ENCODE data around the gene ZNF488.

The ZNF488 gene

DNA sequence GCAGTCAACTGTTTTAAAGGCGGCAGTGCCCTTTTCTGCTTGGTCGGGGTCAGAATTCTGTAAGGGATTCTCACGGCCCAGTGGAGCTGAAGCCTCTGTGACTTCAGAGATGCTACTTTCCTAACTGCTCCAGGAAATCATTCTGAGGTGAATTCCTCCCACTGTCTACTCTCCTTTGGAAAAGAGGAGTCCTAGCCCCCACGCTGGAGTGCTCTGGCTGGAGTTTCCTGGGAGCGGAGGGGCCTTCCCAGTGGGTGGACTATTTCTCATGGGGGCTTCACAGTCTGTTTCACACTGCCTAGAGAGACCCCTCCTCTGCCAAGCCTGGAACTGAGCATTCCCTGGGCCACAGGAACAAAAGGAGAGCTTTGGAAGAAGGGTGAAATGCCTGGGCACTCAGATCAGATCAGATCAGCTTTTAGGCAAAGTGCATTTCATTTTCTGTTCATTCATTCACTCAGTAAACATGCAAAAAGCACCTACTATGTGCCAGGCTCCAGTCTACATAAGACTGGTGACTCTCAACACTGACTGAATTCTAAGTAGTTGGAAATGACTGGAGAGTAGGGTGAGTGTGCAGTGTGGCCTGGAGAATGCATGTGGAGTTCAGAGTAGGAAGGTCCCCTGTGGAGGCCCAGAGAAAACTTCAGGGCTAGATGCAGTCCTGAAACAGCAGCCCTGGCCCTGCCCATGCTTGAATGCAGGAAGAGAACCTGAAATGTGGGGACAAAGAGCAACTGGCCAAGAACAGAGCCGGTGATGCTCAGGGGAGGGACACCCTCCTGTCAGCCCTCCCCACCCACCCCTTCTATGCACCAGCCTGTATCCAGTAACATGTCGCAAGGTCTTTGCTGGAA is 12.2 kb downstream of the ZNF488 start:
- H3K4me3 ChIP-seq (ENCODE audit: control insufficient read depth, low read depth, low read length): no peak overlapping the region
- DNase-seq (ENCODE audit: low read depth): no peak
- TF ChIP-seq, protein P1, sequence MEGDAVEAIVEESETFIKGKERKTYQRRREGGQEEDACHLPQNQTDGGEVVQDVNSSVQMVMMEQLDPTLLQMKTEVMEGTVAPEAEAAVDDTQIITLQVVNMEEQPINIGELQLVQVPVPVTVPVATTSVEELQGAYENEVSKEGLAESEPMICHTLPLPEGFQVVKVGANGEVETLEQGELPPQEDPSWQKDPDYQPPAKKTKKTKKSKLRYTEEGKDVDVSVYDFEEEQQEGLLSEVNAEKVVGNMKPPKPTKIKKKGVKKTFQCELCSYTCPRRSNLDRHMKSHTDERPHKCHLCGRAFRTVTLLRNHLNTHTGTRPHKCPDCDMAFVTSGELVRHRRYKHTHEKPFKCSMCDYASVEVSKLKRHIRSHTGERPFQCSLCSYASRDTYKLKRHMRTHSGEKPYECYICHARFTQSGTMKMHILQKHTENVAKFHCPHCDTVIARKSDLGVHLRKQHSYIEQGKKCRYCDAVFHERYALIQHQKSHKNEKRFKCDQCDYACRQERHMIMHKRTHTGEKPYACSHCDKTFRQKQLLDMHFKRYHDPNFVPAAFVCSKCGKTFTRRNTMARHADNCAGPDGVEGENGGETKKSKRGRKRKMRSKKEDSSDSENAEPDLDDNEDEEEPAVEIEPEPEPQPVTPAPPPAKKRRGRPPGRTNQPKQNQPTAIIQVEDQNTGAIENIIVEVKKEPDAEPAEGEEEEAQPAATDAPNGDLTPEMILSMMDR (IDR thresholded peaks at IDR 0.05; ENCODE audit: control insufficient read depth, insufficient read depth, low read depth, low read length, missing control alignments): no peak

DNA sequence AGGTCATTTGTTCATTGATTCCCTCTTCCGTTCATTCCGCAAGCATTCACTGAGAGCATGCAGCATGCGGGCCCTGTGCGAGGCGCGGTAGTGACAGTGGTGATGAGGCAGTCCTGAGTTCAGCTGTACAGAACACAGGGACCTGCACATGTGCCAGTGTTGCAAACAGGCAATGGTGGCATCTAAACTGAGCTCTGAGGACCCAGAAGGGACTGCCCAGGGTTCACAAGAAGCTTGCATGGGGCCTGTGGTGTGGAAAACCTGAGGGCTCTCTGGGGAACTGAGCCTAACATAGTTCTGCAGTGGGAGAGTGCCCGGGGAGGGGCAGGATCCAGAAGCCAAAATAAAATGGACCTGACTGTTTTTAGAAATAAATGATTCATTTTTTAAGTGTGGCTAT is 13.2 kb downstream of the ZNF488 start:
- TF ChIP-seq, protein P1 (IDR thresholded peaks at IDR 0.05; ENCODE audit: control insufficient read depth, insufficient read depth, low read depth, low read length, missing control alignments): no peak
- no peak overlapping the region for H3K4me3 ChIP-seq (ENCODE audit: control insufficient read depth, low read depth, low read length)
- no peak for DNase-seq (ENCODE audit: low read depth)

DNA sequence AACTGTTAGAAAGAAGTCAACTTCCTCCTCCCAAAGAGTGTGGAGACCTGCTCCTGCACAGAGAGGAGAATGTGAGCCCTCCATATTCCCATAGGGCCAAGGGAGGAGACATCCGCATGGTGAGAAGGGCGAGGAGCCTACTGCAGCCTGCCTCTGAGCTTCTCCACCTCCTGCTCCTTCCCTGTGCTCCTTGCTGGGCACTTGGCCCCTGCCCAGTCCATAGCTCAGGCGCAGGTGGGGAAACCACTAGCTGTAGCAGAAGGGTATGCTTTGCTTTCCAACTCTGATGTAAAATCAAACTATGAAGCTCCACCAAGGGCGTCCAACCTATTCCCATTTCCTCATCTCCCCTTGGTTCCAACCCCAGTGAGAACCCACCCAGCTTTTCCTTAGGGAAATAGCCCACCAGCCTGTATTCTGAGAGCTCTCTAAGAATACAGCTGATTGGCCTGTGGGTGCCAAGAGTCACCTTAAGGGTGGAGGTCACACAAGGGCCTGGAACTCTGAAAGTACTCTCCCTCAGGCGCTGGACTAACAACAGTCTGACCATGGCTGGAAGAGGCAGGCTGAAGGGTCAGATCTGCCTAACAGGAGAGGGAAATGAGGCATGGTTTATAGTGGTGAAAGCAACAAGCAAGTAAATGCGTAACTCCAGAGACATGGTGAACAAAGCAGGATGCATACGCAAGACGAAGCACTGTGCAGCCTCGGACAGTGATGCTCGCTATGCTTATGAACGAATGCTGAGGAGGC is 13.9 kb downstream of the ZNF488 start:
- no peak for DNase-seq (ENCODE audit: low read depth)
- TF ChIP-seq, protein P1 (IDR thresholded peaks at IDR 0.05; ENCODE audit: control insufficient read depth, insufficient read depth, low read depth, low read length, missing control alignments): no peak
- H3K4me3 ChIP-seq (ENCODE audit: control insufficient read depth, low read depth, low read length): no peak overlapping the region

DNA sequence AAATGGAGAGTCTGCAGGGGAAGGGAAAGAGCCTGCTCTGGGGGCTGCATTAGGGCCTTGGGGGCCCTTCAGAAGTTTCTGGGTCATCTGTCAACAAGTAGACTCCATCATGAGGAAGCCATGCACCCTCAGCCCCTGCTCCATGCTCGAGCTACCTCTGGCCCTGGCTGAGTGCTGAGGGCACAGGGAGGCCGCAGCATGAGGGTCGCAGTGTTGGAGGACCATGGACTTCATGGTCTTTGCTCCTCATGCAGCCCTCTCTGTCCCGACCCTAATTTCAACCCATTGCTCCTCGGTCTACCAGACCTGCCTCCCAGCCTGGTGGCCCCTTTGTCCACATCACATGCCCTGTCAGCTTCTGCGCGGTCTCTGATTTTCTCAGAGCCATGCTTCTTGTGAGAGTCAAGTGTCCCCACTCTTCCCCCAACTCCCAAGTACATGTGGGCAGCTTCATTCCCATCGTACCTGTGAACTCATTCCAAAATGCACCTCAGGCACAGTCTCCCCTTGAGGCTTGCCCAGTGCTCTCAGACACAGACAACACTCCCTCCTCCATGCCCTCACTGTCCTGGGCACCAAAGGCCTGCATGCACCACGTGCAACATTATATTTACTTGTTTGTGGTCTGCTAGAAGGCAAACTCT is 14.7 kb downstream of the ZNF488 start:
- TF ChIP-seq, protein P1 (IDR thresholded peaks at IDR 0.05; ENCODE audit: control insufficient read depth, insufficient read depth, low read depth, low read length, missing control alignments): no peak
- no peak overlapping the region for H3K4me3 ChIP-seq (ENCODE audit: control insufficient read depth, low read depth, low read length)
- DNase-seq (ENCODE audit: low read depth): no peak

DNA sequence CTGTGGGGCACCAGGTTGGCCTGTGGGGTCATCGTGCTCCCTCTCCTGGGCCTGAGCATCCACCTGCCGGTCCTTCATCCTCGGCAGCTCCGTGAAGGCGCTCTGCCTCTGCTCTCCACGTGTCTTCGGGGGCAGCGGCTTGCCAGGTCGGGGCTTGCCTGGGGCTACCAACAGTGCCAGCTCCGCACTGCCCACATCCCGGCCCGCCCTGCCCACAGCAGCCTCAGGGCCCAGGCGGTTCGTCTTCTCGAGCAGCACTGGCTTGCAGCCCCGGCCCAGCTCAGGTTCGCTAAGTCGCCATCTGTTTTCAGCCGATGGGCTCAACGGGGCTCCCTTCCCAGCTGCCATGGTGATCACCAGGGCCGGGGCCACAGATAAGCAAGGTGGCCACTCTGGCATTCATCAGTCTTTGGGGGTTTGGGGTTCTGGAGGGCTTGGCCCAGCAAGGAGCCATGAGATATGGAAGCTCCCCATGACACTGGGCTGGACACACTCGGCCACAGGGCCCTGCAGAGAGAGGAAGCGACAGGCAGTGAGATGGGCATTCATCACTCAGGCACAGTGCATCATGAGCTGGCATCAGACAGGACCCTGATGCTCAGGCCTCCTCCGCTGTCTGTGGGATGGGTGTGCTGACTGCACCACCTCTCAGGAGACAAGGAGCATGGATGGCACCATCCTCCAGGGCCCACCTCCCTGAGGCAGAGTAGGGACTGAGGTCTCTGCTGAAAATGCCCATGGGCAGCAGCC is 15.5 kb downstream of the ZNF488 start:
- TF ChIP-seq, protein P1 (IDR thresholded peaks at IDR 0.05; ENCODE audit: control insufficient read depth, insufficient read depth, low read depth, low read length, missing control alignments): no peak
- DNase-seq (ENCODE audit: low read depth): no peak

DNA sequence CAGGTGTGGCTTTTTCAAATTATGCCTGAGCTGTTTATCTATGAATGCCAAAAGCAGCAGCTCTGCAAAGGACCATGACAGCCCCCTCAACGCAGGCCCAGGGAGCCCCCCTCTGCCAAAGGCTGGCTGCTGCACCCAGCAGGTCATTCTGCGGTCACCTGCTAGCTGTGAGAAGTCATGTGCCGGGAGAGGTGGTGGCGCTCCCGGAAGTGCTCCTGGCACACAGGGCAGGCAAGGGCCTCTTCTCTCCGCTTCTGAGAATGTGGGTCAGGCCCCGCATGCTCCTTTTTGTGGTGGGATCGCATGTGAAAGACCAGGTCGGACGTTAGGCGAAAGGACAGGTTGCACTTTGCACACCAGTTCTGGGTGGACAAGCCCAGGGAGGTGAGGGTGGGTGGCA is 16.4 kb downstream of the ZNF488 start:
- TF ChIP-seq, protein P1 (IDR thresholded peaks at IDR 0.05; ENCODE audit: control insufficient read depth, insufficient read depth, low read depth, low read length, missing control alignments): no peak
- H3K4me3 ChIP-seq (ENCODE audit: control insufficient read depth, low read depth, low read length): no peak overlapping the region
- DNase-seq (ENCODE audit: low read depth): no peak

More for the DNA sequence above, 15.5 kb downstream of the ZNF488 start:
- no peak overlapping the region for H3K4me3 ChIP-seq (ENCODE audit: control insufficient read depth, low read depth, low read length)
